ENCODE results near the gene CARMIL3.
"Not testable (repeated sequence)": the region's sequence is repeated elsewhere in the genome, so short reads cannot be mapped to it uniquely, and the experiment has no call there.

DNA sequence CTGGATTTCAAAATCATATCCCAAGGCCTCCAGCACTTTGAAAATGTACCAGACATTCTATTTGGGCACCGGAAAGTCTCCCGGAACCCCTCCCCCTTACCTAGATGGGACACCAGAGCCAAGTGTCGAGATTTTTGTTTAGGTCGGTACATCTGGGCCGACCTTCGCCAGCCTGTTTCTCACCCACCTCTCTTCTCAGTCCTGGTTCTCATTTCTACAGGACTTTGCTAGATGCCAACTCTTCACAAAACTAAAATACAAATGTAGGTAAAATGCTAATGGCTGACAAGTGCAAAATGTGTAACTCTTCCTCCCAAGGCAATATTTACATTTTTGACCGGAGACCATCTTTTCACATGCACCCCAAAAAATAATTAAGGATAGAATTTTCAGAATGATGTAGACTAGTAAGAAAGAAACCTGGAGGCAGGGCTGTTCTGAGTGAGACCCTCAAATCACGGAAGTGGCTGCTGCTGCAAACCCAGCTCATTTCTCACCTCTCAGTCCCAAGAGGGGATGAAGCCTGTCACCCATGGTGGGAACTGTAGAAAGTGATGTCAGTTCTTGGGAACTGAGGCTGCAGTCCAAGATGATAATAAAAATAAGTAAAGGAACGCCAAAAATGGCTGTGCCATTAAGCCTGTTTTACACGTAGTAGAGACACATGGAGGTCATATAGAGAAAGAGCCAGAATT is 14.7 kb upstream of the CARMIL3 start:
- TF ChIP-seq EZH2 (IDR thresholded peaks at IDR 0.05; ENCODE audit: low read depth, unreplicated experiment) = not testable (repeated sequence)
- TF ChIP-seq, protein P1, sequence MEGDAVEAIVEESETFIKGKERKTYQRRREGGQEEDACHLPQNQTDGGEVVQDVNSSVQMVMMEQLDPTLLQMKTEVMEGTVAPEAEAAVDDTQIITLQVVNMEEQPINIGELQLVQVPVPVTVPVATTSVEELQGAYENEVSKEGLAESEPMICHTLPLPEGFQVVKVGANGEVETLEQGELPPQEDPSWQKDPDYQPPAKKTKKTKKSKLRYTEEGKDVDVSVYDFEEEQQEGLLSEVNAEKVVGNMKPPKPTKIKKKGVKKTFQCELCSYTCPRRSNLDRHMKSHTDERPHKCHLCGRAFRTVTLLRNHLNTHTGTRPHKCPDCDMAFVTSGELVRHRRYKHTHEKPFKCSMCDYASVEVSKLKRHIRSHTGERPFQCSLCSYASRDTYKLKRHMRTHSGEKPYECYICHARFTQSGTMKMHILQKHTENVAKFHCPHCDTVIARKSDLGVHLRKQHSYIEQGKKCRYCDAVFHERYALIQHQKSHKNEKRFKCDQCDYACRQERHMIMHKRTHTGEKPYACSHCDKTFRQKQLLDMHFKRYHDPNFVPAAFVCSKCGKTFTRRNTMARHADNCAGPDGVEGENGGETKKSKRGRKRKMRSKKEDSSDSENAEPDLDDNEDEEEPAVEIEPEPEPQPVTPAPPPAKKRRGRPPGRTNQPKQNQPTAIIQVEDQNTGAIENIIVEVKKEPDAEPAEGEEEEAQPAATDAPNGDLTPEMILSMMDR (conservative IDR thresholded peaks at IDR 0.05; ENCODE audit: low read depth in 2 of 2) = not testable (repeated sequence)
